Esophagus muscularis mucosa (tissue), 4 donors: ENCODE results near the gene CASKIN2. TPM values are rescaled to one million over a fixed set of nuclear protein-coding genes. Genes with fewer than 3 reads are reported as not detected.

Source experiments
- DNase-seq: peaks from one replicate; pipeline ENCODE4 v3.0.0-alpha.2; 2017; ENCODE audit errors: extremely low spot score
- H3K27ac ChIP-seq, 4 donors: fragments of 200-600 bp; sonication (generic); replicated peaks in 1 of 4; 1 replicate in 3 of 4; 2 replicates in 1 of 4; pipeline ENCODE4 v1.5.1; 2016 to 2019; ENCODE audit warnings: mild to moderate bottlenecking in 1 of 4
- H3K27me3 ChIP-seq, 4 donors: fragments of 200-600 bp; sonication (generic); one replicate each; pipeline versions ENCODE4 v1.5.1 to v1.6.0; 2016 to 2019
- H3K36me3 ChIP-seq, 4 donors: fragments of 200-600 bp; sonication (generic); one replicate each; pipeline ENCODE4 v1.5.1; 2016 to 2019
- H3K4me1 ChIP-seq, 4 donors: fragments of 200-600 bp; sonication (generic); one replicate each; pipeline ENCODE4 v1.5.1; 2016 to 2019
- H3K4me3 ChIP-seq, 4 donors: fragments of 200-600 bp; sonication (generic); 1 replicate in 2 of 4; 2 replicates in 2 of 4; pipeline ENCODE4 v1.5.1; 2016 to 2019; ENCODE audit warnings: mild to moderate bottlenecking in 4 of 4, moderate library complexity in 1 of 4
- H3K9me3 ChIP-seq, 4 donors: fragments of 200-600 bp; sonication (generic); 1 replicate in 3 of 4; 2 replicates in 1 of 4; pipeline ENCODE4 v1.5.1; 2016 to 2019
- CTCF ChIP-seq, 3 experiments: fragments of 200-600 bp in 2 of 3; fragments of 450-650 bp in 1 of 3; sonication (generic) in 2 of 3; IDR thresholded peaks; one replicate each; pipeline ENCODE4 v1.5.1; 2017 to 2019; ENCODE audit warnings: antibody characterized with exemption in 3 of 3, mild to moderate bottlenecking in 2 of 3, moderate library complexity in 1 of 3
- EP300 ChIP-seq: sonication (generic); formaldehyde crosslinking; IDR thresholded peaks from one replicate; pipeline ENCODE4 v1.6.1; 2017; ENCODE audit warnings: antibody characterized with exemption
- POLR2A ChIP-seq: fragments of 450-650 bp; IDR thresholded peaks from one replicate; pipeline ENCODE4 v1.6.1; 2017; ENCODE audit warnings: antibody characterized with exemption, moderate library complexity, mild to moderate bottlenecking, low read depth
- POLR2AphosphoS5 ChIP-seq, 2 donors: sonication (generic); formaldehyde crosslinking; IDR thresholded peaks; one replicate each; pipeline ENCODE4 v1.6.1; 2017; ENCODE audit warnings: antibody characterized with exemption in 2 of 2
- WGBS: methylation state at CpG from one replicate; pipeline ENCODE4 v1.1.5; 2018; 5-methylcytosine and 5-hydroxymethylcytosine counted together
- intact Hi-C: fragments of 100-400 bp; cut with DNase I; formaldehyde crosslinking; loops from one replicate; pipeline ENCODE4 v1.15.1; 2023
- total RNA-seq, 4 donors: library from RNA; depleted of rRNA; stranded (reverse); fragments of >200 nt; gene quantifications; one replicate each; pipeline versions ENCODE4 v1.1.0 to v1.2.1, GENCODE V29; 2016

CASKIN2 gene
- total RNA-seq, 4 donors from 2014 or later: 16.2 to 43.5 (median 35.5) TPM

DNA sequence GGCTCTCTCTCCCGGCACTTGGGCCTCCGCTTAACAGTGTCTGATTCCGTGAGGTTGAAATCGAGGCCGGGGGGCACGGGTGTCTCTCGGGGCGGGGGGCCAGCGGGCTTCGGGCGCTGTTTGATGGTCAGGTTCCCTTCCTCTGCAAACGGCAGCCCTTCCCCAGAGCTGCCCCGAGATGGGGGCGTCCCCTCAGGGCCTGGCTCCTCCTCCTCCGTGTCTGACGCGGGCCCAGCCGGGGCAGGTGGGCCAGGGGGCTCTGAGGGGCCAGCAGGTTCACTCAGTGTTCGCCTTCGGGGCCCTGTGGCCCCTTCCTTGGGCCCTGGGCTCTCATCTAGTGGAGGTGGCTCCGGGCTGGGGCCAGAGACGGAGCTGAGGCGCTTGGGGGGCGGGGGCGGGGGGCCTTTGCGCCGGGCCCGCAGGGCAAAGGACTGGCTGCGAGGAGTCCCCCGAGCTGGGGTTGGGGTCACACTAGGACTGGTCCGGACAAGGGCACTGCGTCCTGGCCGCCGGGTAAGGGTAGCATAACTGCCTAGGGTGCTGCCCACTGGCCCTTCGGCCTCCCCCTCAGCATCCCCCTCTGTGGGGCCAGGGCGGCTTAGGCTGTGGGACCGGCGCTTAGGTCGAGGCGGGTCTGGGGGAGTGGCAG lies 13.1 kb downstream of the CASKIN2 start:
- intact Hi-C loops: no loop called here
- Histone ChIP-seq H3K4me1 (peaks cover 33 to 69% (median 60%) of the 10 kb centered on the region in 4 donors), H3K4me3 (no peak overlapping the region), H3K27ac (peak overlapping the region; percentile 42 to 78 (median 64)), H3K27me3 (no peaks in the 10 kb centered on the region), H3K9me3 (no peaks in the 10 kb centered on the region), H3K36me3 (peaks cover 27 to 99% (median 95%) of the 10 kb centered on the region in 4 donors)
- DNase-seq: no peak
- TF ChIP-seq EP300 (no peak), POLR2AphosphoS5 (IDR thresholded peaks at IDR 0.05) (no peak), CTCF (IDR thresholded peaks at IDR 0.05) (no peak), POLR2A (no peak)
- 85% methylated on average over 17 of the region's 40 CpGs for WGBS

- TF ChIP-seq POLR2AphosphoS5 (IDR thresholded peaks at IDR 0.05): peak; percentile 19 to 25
- TF ChIP-seq POLR2A: no peak
- TF ChIP-seq EP300: no peak
Measured at GRCh38 chr17:75501378-75502071, 13.8 kb downstream of the CASKIN2 start.

DNA sequence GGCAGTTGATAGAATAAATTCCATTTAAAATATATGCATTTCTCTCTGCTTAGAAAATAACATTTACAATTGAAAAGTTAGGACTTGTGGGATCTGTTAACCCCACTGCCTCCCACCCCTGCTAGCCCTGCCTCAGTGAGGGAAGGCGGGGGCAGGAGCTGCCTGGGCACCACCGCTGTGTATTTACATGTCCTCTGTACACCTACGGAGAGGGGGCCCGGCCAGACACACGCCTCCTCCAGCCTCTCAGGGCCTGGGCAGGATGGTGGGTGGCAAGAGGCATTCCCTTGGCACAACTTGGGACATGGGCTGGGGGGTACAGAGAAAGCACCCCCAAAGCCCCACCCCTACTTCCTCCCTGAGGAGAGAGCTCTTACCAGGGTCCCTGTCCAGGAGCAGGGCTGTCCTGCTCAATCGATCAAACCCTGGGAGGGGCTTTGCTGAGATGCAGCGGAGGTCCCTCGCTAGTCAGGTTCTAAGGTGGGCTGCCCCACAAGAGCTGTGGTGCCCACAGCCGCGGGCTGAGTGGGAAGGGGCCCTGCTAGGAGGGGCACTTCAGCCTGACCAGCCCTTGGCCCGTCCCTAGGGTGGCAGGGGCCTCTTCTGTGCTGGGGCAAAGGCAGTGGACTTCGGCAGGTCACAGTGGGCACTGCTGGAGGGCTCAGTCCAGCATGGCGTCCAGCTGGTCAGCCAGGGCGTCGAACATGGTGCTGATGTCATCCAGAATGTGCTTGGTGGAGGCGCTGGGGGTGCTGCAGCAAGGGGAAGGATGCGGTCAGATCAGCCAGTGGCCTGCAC lies 14.7 kb downstream of the CASKIN2 start:
- Histone ChIP-seq H3K4me3 (no peak overlapping the region), H3K36me3 (peaks cover 25 to 99% (median 95%) of the 10 kb centered on the region in 4 donors), H3K4me1 (peaks cover 33 to 63% (median 56%) of the 10 kb centered on the region in 4 donors), H3K9me3 (no peaks in the 10 kb centered on the region), H3K27me3 (no peaks in the 10 kb centered on the region), H3K27ac (peak overlapping the region; percentile 42 to 78 (median 62))
- no peak for DNase-seq
- intact Hi-C loops: no loop called here
- WGBS: 87% methylated on average over 7 of the region's 17 CpGs
- no peak for TF ChIP-seq EP300
- no peak for TF ChIP-seq CTCF (IDR thresholded peaks at IDR 0.05)
- peak in 1 of 2 donors; percentile 18 for TF ChIP-seq POLR2AphosphoS5 (IDR thresholded peaks at IDR 0.05)
- no peak for TF ChIP-seq POLR2A

More at GRCh38 chr17:75501378-75502071, 13.8 kb downstream of the CASKIN2 start:
- 63% methylated on average over 12 of the region's 21 CpGs for WGBS
- Histone ChIP-seq H3K36me3 (peaks cover 25 to 99% (median 95%) of the 10 kb centered on the region in 4 donors), H3K27me3 (no peaks in the 10 kb centered on the region), H3K9me3 (no peaks in the 10 kb centered on the region), H3K27ac (peak overlapping the region; percentile 42 to 78 (median 64)), H3K4me1 (peaks cover 33 to 63% (median 56%) of the 10 kb centered on the region in 4 donors), H3K4me3 (no peak overlapping the region)
- intact Hi-C loops: no loop called here
- DNase-seq: no peak

- intact Hi-C loops: no loop called here
- H3K4me1 ChIP-seq: peaks cover 33 to 56% (median 49%) of the 10 kb centered on the region in 4 donors
- no peaks in the 10 kb centered on the region for H3K27me3 ChIP-seq
- no peak for DNase-seq
- WGBS: 34% methylated on average over 11 of the region's 16 CpGs
- H3K9me3 ChIP-seq: no peaks in the 10 kb centered on the region
- TF ChIP-seq CTCF (IDR thresholded peaks at IDR 0.05) (no peak), EP300 (no peak), POLR2AphosphoS5 (IDR thresholded peaks at IDR 0.05) (no peak), POLR2A (no peak)
- H3K36me3 ChIP-seq: peaks cover 19 to 99% (median 95%) of the 10 kb centered on the region in 4 donors
- no peak overlapping the region for H3K4me3 ChIP-seq
- H3K27ac ChIP-seq: peak overlapping the region; percentile 42 to 78 (median 62)
Measured at GRCh38 chr17:75499313-75500022, 15.9 kb downstream of the CASKIN2 start.
